ENCODE data around the gene ANKRD13A. TPM values are rescaled to one million over a fixed set of nuclear protein-coding genes. Genes with fewer than 3 reads are reported as not detected.

ANKRD13A gene
- total and polyA plus RNA-seq, 2 of the 8 experiments (the other 6 are each of a cell fraction or from before 2014, with no cell fraction given) = 16.8 to 21.4 TPM

DNA sequence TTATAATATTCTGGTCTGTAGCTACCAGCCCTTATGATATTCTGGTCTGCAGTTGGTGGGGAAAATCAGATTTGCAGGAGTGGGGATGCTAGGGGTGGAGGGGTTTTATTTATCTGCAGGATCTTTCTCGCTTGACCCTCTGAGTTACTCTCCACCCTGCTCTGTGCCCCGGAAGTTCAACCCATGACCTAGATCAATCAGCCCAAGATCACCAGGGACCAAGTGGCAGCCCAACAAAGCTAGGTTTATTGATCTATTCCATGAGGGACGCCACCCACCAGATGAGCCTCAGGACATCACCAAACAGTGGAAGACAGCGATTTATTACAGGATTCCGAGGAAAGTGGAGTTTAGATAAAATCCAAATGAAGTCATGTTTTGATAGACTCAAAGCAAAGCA, 74.9 kb downstream of the ANKRD13A start:
- H3K23ac ChIP-seq (ENCODE audit: insufficient read length) = no peak overlapping the region
- H3K79me2 ChIP-seq (ENCODE audit: control insufficient read depth in 1 of 2, insufficient read depth in 2 of 2, low read length in 2 of 2) = no peaks in the 10 kb centered on the region
- H3K14ac ChIP-seq (ENCODE audit: insufficient read length) = no peak overlapping the region
- no peak overlapping the region for H4K5ac ChIP-seq (ENCODE audit: insufficient read length, low read depth, low read length)
- no peak overlapping the region for H3K4ac ChIP-seq (replicated peaks; ENCODE audit: insufficient read length, low read depth, low read length)
- H3K4me1 ChIP-seq (replicated peaks in 1 of 4; ENCODE audit: control insufficient read depth in 3 of 4, insufficient read depth in 4 of 4, low read length in 3 of 4) = no peaks in the 10 kb centered on the region; a peak in 1 of 7 replicates
- no peaks in the 10 kb centered on the region for H3K23me2 ChIP-seq (ENCODE audit: low read depth, low read length)
- FAIRE-seq = no peak
- H2AFZ ChIP-seq (ENCODE audit: low read length) = no peak overlapping the region
- no peaks in the 10 kb centered on the region for H3K9me3 ChIP-seq (ENCODE audit: insufficient read depth in 2 of 2, low read depth in 1 of 2, low read length in 1 of 2)
- no peak overlapping the region for H3K9ac ChIP-seq (replicated peaks in 1 of 4; ENCODE audit: extremely low read depth in 1 of 4, low read depth in 3 of 4, low read length in 3 of 4)
- CTCF ChIA-PET (ENCODE audit: partially characterized antibody) = interaction anchor here (0.7 to 3.4 kb wide), 6 partner anchors 11 to 357 kb away, joined by 3 to 11 read pairs (median 4); partner anchors contain the start of gene IFT81
- H2AK5ac ChIP-seq (ENCODE audit: low read depth, low read length) = no peak overlapping the region
- no peak overlapping the region for H3K27ac ChIP-seq (ENCODE audit: low read depth, low read length)
- 78% methylated on average over 5 of the region's 5 CpGs; no CpG with 5 or more reads in 1 of the 2 experiments for WGBS, 2 experiments (ENCODE audit: extremely low coverage in 1 of 2, insufficient coverage in 1 of 2, insufficient read length in 1 of 2, insufficient replicate concordance in 2 of 2, low coverage in 1 of 2, low lambda C conversion rate in 2 of 2, missing lambda C conversion rate in 1 of 2)
- H2BK120ac ChIP-seq (replicated peaks; ENCODE audit: low read depth, low read length) = no peak overlapping the region
- H2BK15ac ChIP-seq (ENCODE audit: low read length) = no peak overlapping the region
- H3K4me2 ChIP-seq (ENCODE audit: insufficient read depth in 1 of 2, low read depth in 2 of 2, low read length in 2 of 2) = no peak overlapping the region
- POLR2A ChIA-PET (ENCODE audit: partially characterized antibody) = interaction anchor here (1.5 kb wide), 1 partner anchor 50 kb away, joined by 4 read pairs; the partner anchor contains the start of gene IFT81
- H3K36me3 ChIP-seq (ENCODE audit: control insufficient read depth in 2 of 4, insufficient read depth in 4 of 4, low read length in 3 of 4) = no peaks in the 10 kb centered on the region
- no peak overlapping the region for H2BK5ac ChIP-seq (ENCODE audit: low read depth, low read length)
- no peaks in the 10 kb centered on the region for H4K20me1 ChIP-seq (replicated peaks in 1 of 2; ENCODE audit: control insufficient read depth in 1 of 2, insufficient read depth in 2 of 2, low read length in 2 of 2)
- H2BK12ac ChIP-seq (ENCODE audit: low read depth, low read length) = no peak overlapping the region
- no peak overlapping the region for H3K4me3 ChIP-seq (ENCODE audit: extremely low read depth in 1 of 4, insufficient read depth in 2 of 4, low read depth in 3 of 4, low read length in 4 of 4)
- H3K56ac ChIP-seq (replicated peaks; ENCODE audit: insufficient read length, low read depth, low read length) = no peak overlapping the region
- H3K79me1 ChIP-seq (ENCODE audit: low read depth, low read length) = no peaks in the 10 kb centered on the region
- no peak overlapping the region for H2BK20ac ChIP-seq (ENCODE audit: low read length)
- no peak overlapping the region for H3K18ac ChIP-seq (ENCODE audit: extremely low read depth, low read length)
- H4K91ac ChIP-seq (replicated peaks; ENCODE audit: insufficient read length, low read length) = no peak overlapping the region
- no peak overlapping the region for H4K8ac ChIP-seq (ENCODE audit: extremely low read depth, insufficient read depth, low read length)
- no peak for DNase-seq (ENCODE audit: low read depth in 1 of 2, low spot score in 2 of 2)
- H3K27me3 ChIP-seq (replicated peaks in 1 of 4; ENCODE audit: control insufficient read depth in 3 of 4, extremely low read depth in 1 of 4, insufficient read depth in 3 of 4, low read length in 3 of 4) = no peaks in the 10 kb centered on the region
- TF ChIP-seq BRCA1 (IDR thresholded peaks at IDR 0.05; ENCODE audit: low read depth, low read length) = no peak
- TF ChIP-seq KDM1A (IDR thresholded peaks at IDR 0.05; ENCODE audit: borderline replicate concordance, low read length) = no peak
- TF ChIP-seq, protein P1, sequence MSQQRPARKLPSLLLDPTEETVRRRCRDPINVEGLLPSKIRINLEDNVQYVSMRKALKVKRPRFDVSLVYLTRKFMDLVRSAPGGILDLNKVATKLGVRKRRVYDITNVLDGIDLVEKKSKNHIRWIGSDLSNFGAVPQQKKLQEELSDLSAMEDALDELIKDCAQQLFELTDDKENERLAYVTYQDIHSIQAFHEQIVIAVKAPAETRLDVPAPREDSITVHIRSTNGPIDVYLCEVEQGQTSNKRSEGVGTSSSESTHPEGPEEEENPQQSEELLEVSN (IDR thresholded peaks at IDR 0.05) = no peak
- TF ChIP-seq, protein P2, sequence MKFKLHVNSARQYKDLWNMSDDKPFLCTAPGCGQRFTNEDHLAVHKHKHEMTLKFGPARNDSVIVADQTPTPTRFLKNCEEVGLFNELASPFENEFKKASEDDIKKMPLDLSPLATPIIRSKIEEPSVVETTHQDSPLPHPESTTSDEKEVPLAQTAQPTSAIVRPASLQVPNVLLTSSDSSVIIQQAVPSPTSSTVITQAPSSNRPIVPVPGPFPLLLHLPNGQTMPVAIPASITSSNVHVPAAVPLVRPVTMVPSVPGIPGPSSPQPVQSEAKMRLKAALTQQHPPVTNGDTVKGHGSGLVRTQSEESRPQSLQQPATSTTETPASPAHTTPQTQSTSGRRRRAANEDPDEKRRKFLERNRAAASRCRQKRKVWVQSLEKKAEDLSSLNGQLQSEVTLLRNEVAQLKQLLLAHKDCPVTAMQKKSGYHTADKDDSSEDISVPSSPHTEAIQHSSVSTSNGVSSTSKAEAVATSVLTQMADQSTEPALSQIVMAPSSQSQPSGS (IDR thresholded peaks at IDR 0.05; ENCODE audit: low read length) = no peak
- TF ChIP-seq SRF (IDR thresholded peaks at IDR 0.05; ENCODE audit: low read depth, low read length) = no peak
- no peak for TF ChIP-seq KDM5A (IDR thresholded peaks at IDR 0.05; ENCODE audit: low read length)
- no peak for TF ChIP-seq SIN3A (conservative IDR thresholded peaks at IDR 0.05 in 1 of 2, IDR thresholded peaks at IDR 0.05 in 1 of 2; ENCODE audit: low read depth in 1 of 2, low read length in 2 of 2)
- TF ChIP-seq SP2 (IDR thresholded peaks at IDR 0.05; ENCODE audit: low read length) = no peak
- TF ChIP-seq CBX5 (IDR thresholded peaks at IDR 0.05; ENCODE audit: low read depth, low read length) = no peak

Measured in H1 (cell line).